DLD1 (cell line): Measurements from ENCODE around the gene SCN11A.
"Not testable (repeated sequence)": the region's sequence is repeated elsewhere in the genome, so short reads cannot be mapped to it uniquely, and the experiment has no call there.

Experiments
- in situ Hi-C: cut with HindIII; loops from 2 replicates; pipeline ENCODE4 v1.10.0; 2017; ENCODE audit warnings: low sequenced_read_pairs

The SCN11A gene

DNA sequence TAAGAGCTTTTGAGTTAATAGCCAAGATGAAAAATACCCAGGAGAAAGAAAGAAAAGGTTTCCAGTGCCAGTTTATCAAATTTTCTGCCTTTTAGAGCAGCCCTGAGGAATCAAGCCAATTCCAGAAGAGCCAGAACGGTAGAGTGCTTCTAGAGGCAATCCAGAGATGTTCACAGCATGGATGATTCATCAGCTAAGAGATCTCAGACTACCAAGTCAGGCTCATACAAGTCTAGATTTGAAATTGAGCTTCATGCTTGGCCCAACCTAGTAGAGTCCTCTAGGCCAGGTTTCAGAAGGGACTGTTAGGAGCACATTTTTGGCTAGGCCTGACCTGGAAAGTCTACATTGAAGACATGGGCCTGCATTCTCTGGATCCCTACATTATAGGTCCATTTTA lies 15.5 kb upstream of the SCN11A start:
- in situ Hi-C loops = no loop called here

GRCh38 chr3:39065197-39065596 lies 13.5 kb upstream of the SCN11A start:
- in situ Hi-C loops = no loop called here

- in situ Hi-C loops = no loop called here
Measured at GRCh38 chr3:39064646-39065045, 12.9 kb upstream of the SCN11A start.

- in situ Hi-C loops = no loop called here
Measured at GRCh38 chr3:39063143-39063542, 11.4 kb upstream of the SCN11A start.

GRCh38 chr3:39062180-39062579 lies 10.4 kb upstream of the SCN11A start:
- in situ Hi-C loops = no loop called here

GRCh38 chr3:39061228-39061627 lies 9.5 kb upstream of the SCN11A start:
- in situ Hi-C loops = not testable (repeated sequence)

DNA sequence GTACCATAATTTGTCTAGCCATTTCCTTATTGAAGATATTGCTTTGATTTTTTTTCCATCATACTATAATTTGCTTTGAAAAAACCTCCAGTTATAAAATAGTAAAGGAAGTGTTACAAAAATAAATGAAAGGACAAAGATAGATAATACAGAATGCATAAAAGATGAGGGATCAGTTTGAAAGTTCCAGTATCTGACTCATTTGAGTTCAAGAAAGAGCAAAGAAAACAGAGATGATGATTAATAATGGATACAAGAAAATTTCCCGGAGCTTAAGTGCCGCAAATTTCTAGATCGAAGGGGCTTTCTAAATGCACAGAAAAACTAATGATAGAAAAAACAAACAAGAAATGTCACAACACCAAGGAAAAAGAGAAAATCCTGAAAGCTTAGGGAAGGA lies 4.4 kb upstream of the SCN11A start:
- in situ Hi-C loops = no loop called here

DNA sequence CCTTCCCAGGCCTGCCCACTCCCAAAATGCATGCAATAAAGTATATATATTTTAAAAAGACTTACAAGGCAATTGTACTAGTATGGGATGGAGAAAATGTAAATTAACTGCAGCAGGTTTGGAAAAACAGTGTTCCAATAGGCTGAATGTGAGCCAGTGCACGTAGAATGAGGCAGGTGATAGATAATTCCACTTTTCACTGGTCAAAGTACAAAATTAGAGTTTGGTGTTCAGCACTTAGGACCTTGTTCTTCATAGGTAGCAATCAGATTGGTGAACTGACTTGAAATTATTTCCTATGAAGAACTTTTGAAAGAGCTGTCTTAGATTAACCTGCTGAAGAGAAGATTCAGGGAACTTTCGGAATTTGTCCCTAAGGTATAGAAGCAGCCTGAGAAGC lies 2.0 kb upstream of the SCN11A start:
- in situ Hi-C loops = no loop called here

GRCh38 chr3:39052583-39052982 lies 839 bp upstream of the SCN11A start:
- in situ Hi-C loops = no loop called here

- in situ Hi-C loops = no loop called here
Measured at GRCh38 chr3:39050029-39050428, 1.7 kb downstream of the SCN11A start.

DNA sequence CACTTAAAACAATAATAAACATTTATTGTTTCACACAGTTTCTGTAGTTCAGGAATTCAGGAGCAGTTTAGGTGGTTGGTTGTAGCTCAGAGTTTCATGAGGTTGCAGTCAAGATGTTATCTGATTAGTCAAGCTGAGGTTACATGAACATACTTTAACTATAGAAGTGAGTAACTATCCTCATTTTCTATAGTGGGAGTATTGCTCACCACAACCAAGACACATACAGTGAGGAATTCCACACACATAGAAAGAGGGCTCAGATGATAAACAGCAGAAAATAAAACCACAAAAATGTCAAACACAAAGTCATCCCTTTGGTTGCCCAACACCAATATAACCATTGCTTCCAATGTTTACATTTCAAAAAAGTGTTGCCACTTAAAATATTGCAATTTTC lies 13.6 kb downstream of the SCN11A start:
- in situ Hi-C loops = no loop called here

- in situ Hi-C loops = no loop called here
Measured at GRCh38 chr3:39029556-39029955, 22.2 kb downstream of the SCN11A start.

- in situ Hi-C loops = no loop called here
Measured at GRCh38 chr3:39028546-39028945, 23.2 kb downstream of the SCN11A start.

- in situ Hi-C loops = no loop called here
Measured at GRCh38 chr3:39025222-39025970, 26.3 kb downstream of the SCN11A start.

DNA sequence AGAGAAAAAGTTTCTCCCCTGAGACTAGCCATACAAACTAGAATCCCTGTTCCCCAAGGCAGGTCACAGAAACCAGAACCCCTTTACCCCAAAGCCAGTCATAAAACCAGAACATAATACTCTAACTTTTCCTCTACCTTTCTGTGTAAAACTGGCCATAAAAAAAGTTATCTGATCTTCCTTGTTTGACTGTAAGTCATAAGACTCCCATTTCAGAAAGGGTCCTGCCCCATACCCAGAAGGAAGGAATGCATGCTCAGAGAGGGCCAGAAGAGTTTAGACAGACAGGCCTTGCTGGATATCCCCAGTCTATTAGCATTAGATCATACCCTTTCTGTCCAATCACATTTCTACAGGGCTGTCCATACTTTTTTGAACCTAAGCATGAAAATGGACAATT lies 27.2 kb downstream of the SCN11A start:
- in situ Hi-C loops = no loop called here

GRCh38 chr3:39022286-39022630 lies 29.5 kb downstream of the SCN11A start:
- in situ Hi-C loops = no loop called here

- in situ Hi-C loops = no loop called here
Measured at GRCh38 chr3:39021465-39022285, 30.1 kb downstream of the SCN11A start.

GRCh38 chr3:39021029-39021428 lies 30.7 kb downstream of the SCN11A start:
- in situ Hi-C loops = no loop called here

DNA sequence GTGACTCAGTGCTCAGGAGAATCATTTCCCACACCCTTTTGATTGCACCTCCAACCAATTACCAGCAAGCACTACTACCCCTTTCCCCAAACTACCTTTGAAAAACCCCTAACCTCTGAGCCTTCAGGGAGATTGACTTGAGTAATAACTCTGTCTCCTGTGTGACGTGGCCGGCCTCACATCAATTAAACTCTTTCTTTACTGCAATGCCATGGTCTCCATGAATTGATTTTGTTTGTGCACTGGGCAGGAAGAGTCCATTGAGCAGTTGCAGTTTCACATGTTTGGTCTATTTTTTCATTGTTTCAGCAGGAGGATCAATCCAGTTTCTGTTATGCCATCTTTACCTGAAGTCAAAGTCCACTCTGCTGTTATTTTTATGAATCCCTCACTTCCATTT lies 32.4 kb downstream of the SCN11A start:
- in situ Hi-C loops = no loop called here

DNA sequence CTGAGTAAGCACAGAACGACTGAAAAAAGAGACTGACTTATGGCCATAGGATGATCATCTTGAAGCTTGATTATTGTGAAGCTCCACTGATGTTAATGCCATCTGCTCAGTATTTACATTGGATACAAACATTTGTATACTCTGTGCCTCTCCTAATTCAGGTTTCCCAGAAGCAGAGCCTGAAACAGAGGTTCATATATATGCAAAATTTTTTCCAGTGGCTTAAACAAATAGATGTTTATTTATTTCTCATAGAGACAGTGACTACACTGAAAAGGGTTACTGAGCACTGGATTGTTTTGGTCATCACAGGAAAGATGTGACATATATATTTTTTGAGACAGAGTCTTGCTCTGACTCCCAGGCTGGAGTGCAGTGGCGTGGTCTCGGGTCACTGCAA lies 36.3 kb downstream of the SCN11A start:
- in situ Hi-C loops = no loop called here

GRCh38 chr3:39013921-39014509 lies 37.7 kb downstream of the SCN11A start:
- in situ Hi-C loops = no loop called here

GRCh38 chr3:39013289-39013688 lies 38.5 kb downstream of the SCN11A start:
- in situ Hi-C loops = no loop called here
